OCI-LY1 (cell line): ENCODE results near the gene C10orf95.

Source experiments
- EZH2 ChIP-seq: fragments of 200-600 bp; sonication (generic), shearing (Covaris generic); IDR thresholded peaks from 2 replicates; pipeline ENCODE4 v1.8.0; 2017; ENCODE audit warnings: borderline replicate concordance, mixed run types, mild to moderate bottlenecking, antibody characterized with exemption, low read length, moderate library complexity, mixed read lengths
- TF ChIP-seq, protein P1 (sequence below): fragments of 200-600 bp; sonication (generic), shearing (Covaris generic); IDR thresholded peaks from 2 replicates; pipeline ENCODE4 v1.5.1; 2017; ENCODE audit warnings: mild to moderate bottlenecking, antibody characterized with exemption, low read length, moderate library complexity, mixed read lengths

DNA sequence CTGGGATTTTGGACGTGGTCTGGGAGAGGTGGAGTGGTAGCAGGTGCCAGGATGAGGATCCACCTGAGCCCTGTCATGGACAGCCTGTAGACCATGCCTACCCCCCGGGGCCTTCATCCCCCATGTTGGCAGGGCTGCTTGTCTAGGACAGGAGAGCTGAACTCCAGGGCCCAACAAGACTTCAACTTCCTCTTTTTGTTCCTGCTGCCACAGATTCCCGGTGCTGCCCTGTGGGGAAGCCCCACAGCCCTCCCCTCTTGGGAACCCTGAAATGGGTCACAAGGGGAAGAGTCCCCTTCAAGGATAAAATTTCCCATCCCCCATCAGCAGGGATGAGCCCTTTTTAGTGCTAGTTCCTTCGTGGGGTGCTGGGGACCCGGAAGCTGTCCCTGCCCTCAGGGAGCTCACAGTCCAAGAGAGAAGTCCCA lies 17.7 kb downstream of the C10orf95 start:
- TF ChIP-seq, protein P1, sequence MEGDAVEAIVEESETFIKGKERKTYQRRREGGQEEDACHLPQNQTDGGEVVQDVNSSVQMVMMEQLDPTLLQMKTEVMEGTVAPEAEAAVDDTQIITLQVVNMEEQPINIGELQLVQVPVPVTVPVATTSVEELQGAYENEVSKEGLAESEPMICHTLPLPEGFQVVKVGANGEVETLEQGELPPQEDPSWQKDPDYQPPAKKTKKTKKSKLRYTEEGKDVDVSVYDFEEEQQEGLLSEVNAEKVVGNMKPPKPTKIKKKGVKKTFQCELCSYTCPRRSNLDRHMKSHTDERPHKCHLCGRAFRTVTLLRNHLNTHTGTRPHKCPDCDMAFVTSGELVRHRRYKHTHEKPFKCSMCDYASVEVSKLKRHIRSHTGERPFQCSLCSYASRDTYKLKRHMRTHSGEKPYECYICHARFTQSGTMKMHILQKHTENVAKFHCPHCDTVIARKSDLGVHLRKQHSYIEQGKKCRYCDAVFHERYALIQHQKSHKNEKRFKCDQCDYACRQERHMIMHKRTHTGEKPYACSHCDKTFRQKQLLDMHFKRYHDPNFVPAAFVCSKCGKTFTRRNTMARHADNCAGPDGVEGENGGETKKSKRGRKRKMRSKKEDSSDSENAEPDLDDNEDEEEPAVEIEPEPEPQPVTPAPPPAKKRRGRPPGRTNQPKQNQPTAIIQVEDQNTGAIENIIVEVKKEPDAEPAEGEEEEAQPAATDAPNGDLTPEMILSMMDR, result no peak
- TF ChIP-seq EZH2, result no peak
